PC-3 (cell line): ENCODE results near the gene EVI2A.

Experiments used
- EZH2 ChIP-seq: fragments of 300-600 bp; sonication (generic); IDR thresholded peaks from one replicate; pipeline ENCODE4 v1.6.1; 2017; ENCODE audit warnings: antibody characterized with exemption, mild to moderate bottlenecking, low read length; ENCODE audit not compliant: unreplicated experiment
- TF ChIP-seq, protein P1 (sequence below): fragments of 300-600 bp; sonication (generic); conservative IDR thresholded peaks from 2 replicates; pipeline ENCODE4 v1.5.1; 2017; ENCODE audit warnings: antibody characterized with exemption, low read depth, mild to moderate bottlenecking, low read length

- TF ChIP-seq, protein P1, sequence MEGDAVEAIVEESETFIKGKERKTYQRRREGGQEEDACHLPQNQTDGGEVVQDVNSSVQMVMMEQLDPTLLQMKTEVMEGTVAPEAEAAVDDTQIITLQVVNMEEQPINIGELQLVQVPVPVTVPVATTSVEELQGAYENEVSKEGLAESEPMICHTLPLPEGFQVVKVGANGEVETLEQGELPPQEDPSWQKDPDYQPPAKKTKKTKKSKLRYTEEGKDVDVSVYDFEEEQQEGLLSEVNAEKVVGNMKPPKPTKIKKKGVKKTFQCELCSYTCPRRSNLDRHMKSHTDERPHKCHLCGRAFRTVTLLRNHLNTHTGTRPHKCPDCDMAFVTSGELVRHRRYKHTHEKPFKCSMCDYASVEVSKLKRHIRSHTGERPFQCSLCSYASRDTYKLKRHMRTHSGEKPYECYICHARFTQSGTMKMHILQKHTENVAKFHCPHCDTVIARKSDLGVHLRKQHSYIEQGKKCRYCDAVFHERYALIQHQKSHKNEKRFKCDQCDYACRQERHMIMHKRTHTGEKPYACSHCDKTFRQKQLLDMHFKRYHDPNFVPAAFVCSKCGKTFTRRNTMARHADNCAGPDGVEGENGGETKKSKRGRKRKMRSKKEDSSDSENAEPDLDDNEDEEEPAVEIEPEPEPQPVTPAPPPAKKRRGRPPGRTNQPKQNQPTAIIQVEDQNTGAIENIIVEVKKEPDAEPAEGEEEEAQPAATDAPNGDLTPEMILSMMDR: no peak
- TF ChIP-seq EZH2: no peak
These were observed 35.7 kb upstream of the EVI2A start for GRCh38 chr17:31357091-31357490.
